ENCODE results near the gene PRDX6.
"Not testable (repeated sequence)": the region's sequence is repeated elsewhere in the genome, so short reads cannot be mapped to it uniquely, and the experiment has no call there.

PRDX6 gene

GRCh38 chr1:173503391-173503790, 26.3 kb downstream of the PRDX6 start:
- DNase-seq = no peak

GRCh38 chr1:173504268-173504667, 27.1 kb downstream of the PRDX6 start:
- DNase-seq = no peak

GRCh38 chr1:173505391-173505790, 28.3 kb downstream of the PRDX6 start:
- DNase-seq = no peak

- DNase-seq = no peak
Observed at GRCh38 chr1:173506437-173506836, 29.3 kb downstream of the PRDX6 start.

GRCh38 chr1:173507205-173507846, 30.2 kb downstream of the PRDX6 start:
- DNase-seq = no peak

- no peak for DNase-seq
Observed at GRCh38 chr1:173507847-173508209, 30.7 kb downstream of the PRDX6 start.

- DNase-seq = no peak
Observed at GRCh38 chr1:173508541-173508940, 31.4 kb downstream of the PRDX6 start.

- DNase-seq = no peak
Observed at GRCh38 chr1:173509797-173510196, 32.7 kb downstream of the PRDX6 start.

GRCh38 chr1:173514503-173514902, 37.4 kb downstream of the PRDX6 start:
- not testable (repeated sequence) for DNase-seq

GRCh38 chr1:173520799-173521198, 43.7 kb downstream of the PRDX6 start:
- DNase-seq = no peak

GRCh38 chr1:173523329-173523728, 46.2 kb downstream of the PRDX6 start:
- no peak for DNase-seq

- DNase-seq = no peak
Observed at GRCh38 chr1:173525926-173526325, 48.8 kb downstream of the PRDX6 start.

- DNase-seq = no peak
Observed at GRCh38 chr1:173527151-173527826, 50.2 kb downstream of the PRDX6 start.

- no peak for DNase-seq
Observed at GRCh38 chr1:173529106-173529505, 52.0 kb downstream of the PRDX6 start.

- no peak for DNase-seq
Observed at GRCh38 chr1:173530795-173531693, 53.9 kb downstream of the PRDX6 start.

- DNase-seq = peak; percentile 14
Observed at GRCh38 chr1:173532237-173532636, 55.1 kb downstream of the PRDX6 start.

GRCh38 chr1:173536223-173536622, 59.1 kb downstream of the PRDX6 start:
- DNase-seq = no peak

Data from CD4-positive, alpha-beta T cell treated with Interleukin-4 for 4 hours (primary cell).